ENCODE measurements around the gene FUCA1.
"Not testable (repeated sequence)": the region's sequence is repeated elsewhere in the genome, so short reads cannot be mapped to it uniquely, and the experiment has no call there.

Gene FUCA1

GRCh38 chr1:23807453-23807852 is 60.6 kb downstream of the FUCA1 start:
- peaks cover 14% of the 10 kb centered on the region for H3K36me3 Mint-ChIP-seq (ENCODE audit: low read depth)
- H3K9me3 Mint-ChIP-seq, result no peaks in the 10 kb centered on the region
- H3K4me1 Mint-ChIP-seq (ENCODE audit: low read depth), result peaks cover 9% of the 10 kb centered on the region
- no peak overlapping the region for H3K27ac Mint-ChIP-seq
- H3K4me3 Mint-ChIP-seq, result no peak overlapping the region
- H3K27me3 Mint-ChIP-seq (ENCODE audit: low read depth), result no peaks in the 10 kb centered on the region

DNA sequence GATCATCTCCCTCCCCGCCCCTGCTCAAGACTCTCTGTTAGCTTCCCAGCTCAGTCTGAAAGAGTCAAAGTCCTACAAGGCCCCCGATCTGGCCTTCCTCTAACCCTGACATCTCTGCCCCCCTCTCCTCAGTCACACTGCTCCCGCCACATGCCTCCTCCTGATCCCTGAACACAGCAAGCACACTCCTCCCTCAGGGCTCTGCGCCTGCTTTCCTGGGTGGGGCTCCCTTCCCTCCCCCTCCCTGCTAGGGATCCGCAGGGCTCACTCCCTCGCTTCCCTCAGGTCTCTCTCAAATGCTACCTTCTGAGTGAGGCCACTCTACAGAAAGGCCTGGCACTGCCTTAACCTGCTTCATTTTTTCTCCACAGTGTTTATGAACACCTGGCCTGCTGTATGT is 61.8 kb downstream of the FUCA1 start:
- Mint-ChIP-seq H3K4me3 (no peak overlapping the region), H3K27me3 (ENCODE audit: low read depth) (no peaks in the 10 kb centered on the region), H3K4me1 (ENCODE audit: low read depth) (peaks cover 11% of the 10 kb centered on the region), H3K36me3 (ENCODE audit: low read depth) (peaks cover 14% of the 10 kb centered on the region), H3K9me3 (no peaks in the 10 kb centered on the region), H3K27ac (no peak overlapping the region)

- Mint-ChIP-seq H3K9me3 (no peaks in the 10 kb centered on the region), H3K27ac (no peak overlapping the region), H3K4me1 (ENCODE audit: low read depth) (peaks cover 8% of the 10 kb centered on the region), H3K4me3 (no peak overlapping the region), H3K27me3 (ENCODE audit: low read depth) (no peaks in the 10 kb centered on the region), H3K36me3 (ENCODE audit: low read depth) (peaks cover 11% of the 10 kb centered on the region)
Observed at GRCh38 chr1:23805025-23805424, 63.1 kb downstream of the FUCA1 start.

DNA sequence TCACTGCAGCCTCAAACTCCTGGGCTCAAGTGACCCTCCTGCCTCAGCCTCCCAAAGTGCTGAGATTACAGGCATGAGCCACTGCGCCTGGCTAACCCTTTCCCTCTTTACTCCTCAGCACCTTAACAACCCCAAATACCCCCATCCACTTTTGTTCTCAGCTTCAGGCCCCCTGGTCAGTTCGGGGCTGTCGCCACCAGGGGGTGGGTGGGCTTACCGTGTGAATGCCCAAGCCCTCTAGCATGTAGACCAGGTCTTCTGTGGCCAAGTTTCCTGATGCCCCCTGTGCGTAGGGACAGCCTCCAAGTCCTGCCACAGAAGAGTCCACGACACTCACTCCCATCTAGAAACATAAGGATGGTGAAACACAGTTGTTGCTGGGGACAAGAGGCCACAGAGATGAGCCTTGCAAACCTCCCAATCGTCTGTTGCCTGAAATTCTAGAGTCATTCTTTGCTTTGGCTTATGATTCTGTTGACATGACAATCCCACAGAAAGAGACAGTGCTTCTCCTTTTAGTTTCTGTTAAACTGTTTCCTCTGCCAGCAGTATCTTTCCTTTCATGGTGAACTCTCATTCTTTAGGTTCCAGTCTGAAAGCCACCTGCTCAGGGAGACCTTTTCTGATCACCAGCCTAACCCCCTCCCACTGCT is 63.8 kb downstream of the FUCA1 start:
- Mint-ChIP-seq H3K4me3 (no peak overlapping the region), H3K27ac (no peak overlapping the region), H3K9me3 (no peaks in the 10 kb centered on the region), H3K4me1 (ENCODE audit: low read depth) (peaks cover 10% of the 10 kb centered on the region), H3K27me3 (ENCODE audit: low read depth) (no peaks in the 10 kb centered on the region), H3K36me3 (ENCODE audit: low read depth) (peaks cover 11% of the 10 kb centered on the region)

- no peaks in the 10 kb centered on the region for H3K9me3 Mint-ChIP-seq
- no peaks in the 10 kb centered on the region for H3K27me3 Mint-ChIP-seq (ENCODE audit: low read depth)
- no peak overlapping the region for H3K27ac Mint-ChIP-seq
- H3K4me1 Mint-ChIP-seq (ENCODE audit: low read depth), result peaks cover 14% of the 10 kb centered on the region
- peaks cover 12% of the 10 kb centered on the region for H3K36me3 Mint-ChIP-seq (ENCODE audit: low read depth)
- no peak overlapping the region for H3K4me3 Mint-ChIP-seq
Observed at GRCh38 chr1:23803674-23804073, 64.4 kb downstream of the FUCA1 start.

GRCh38 chr1:23802809-23803342 is 65.2 kb downstream of the FUCA1 start:
- peak overlapping the region; percentile 41 for H3K27ac Mint-ChIP-seq
- peaks cover 14% of the 10 kb centered on the region for H3K4me1 Mint-ChIP-seq (ENCODE audit: low read depth)
- not testable (repeated sequence) for H3K9me3 Mint-ChIP-seq; H3K27me3 Mint-ChIP-seq (ENCODE audit: low read depth)
- H3K36me3 Mint-ChIP-seq (ENCODE audit: low read depth), result peaks cover 14% of the 10 kb centered on the region
- peak overlapping the region; percentile 25 for H3K4me3 Mint-ChIP-seq

GRCh38 chr1:23801876-23802275 is 66.2 kb downstream of the FUCA1 start:
- Mint-ChIP-seq H3K27ac (peak overlapping the region; percentile 68), H3K36me3 (ENCODE audit: low read depth) (peaks cover 15% of the 10 kb centered on the region), H3K4me1 (ENCODE audit: low read depth) (peaks cover 14% of the 10 kb centered on the region), H3K4me3 (peak overlapping the region; percentile 13), H3K9me3 (no peaks in the 10 kb centered on the region), H3K27me3 (ENCODE audit: low read depth) (no peaks in the 10 kb centered on the region)

DNA sequence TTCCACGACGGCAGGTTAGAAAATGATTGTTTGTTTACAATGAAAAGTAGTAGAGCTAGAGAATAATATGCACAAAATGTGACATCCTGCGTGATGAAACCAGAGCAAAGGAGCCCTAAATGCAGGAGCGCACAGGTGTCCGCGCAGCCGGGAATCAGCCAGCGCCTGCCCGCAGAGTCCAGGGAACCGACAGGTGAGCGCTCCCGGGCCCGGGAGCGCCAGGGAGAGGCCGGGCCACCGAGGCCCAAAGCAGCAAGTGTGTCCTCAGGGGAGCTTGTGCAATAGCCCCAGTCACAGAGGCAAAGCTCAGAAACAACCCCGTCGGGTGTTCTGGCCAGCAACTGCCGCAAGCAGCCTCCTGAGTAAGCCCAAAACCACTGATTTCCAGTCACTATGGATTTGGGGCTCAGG is 66.7 kb downstream of the FUCA1 start:
- Mint-ChIP-seq H3K4me3 (peak overlapping the region; percentile 94), H3K27me3 (ENCODE audit: low read depth) (no peaks in the 10 kb centered on the region), H3K9me3 (no peaks in the 10 kb centered on the region), H3K36me3 (ENCODE audit: low read depth) (peaks cover 19% of the 10 kb centered on the region), H3K4me1 (ENCODE audit: low read depth) (peaks cover 14% of the 10 kb centered on the region), H3K27ac (peak overlapping the region; percentile 86)

- Mint-ChIP-seq H3K4me3 (peak within 1 kb of the TSS; percentile 94), H3K36me3 (ENCODE audit: low read depth) (peaks cover 19% of the 10 kb centered on the region), H3K27ac (peak within 1 kb of the TSS; percentile 93), H3K27me3 (ENCODE audit: low read depth) (no peaks in the 10 kb centered on the region), H3K9me3 (no peaks in the 10 kb centered on the region), H3K4me1 (ENCODE audit: low read depth) (peaks cover 14% of the 10 kb centered on the region)
Observed at GRCh38 chr1:23800400-23801337, 67.4 kb downstream of the FUCA1 start, which contains the start of gene GALE. Gene GALE (minus strand): TSS chr1:23800754. CDS start chr1:23799007, 1,747 bp downstream.

DNA sequence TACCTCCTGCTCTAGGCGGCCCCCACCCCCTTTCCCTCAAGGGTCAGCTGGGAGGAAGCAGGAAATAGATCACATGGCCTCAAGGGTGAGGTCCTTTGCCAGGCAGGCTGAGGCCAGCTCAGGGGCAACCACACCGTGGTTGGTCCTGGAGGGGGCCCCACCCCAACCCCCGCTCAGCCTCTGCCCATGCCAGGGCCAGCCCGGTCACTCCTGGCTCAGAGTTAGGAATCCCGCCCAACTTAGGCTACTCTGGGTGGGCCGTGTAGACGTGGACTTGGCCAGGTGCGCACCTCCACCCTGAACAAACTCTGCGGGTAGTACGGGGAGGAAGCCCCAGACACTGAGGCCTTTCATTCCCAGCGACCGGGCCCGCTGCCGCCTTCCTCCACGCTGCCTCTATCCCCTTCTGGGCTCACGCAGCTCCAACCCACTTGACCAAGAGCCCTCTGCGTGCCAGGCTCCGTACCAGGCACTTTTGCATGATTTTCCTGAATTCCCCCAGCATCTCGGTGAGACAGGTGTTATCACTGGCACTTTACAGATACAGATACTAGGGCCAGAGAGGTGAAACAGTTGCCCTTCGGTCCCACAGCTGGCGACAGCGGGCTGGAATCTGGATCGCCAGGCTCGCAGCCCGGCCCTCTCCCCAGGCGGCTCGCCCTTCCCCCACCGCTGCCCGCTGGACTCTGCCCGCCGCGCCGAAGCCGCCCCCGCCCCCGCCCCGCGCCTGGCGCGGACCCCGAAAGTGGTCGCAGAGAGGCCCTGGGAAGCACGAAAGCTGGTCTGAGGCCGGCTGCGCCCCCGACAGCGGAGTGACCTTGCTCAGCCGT is 68.3 kb downstream of the FUCA1 start:
- H3K4me1 Mint-ChIP-seq (ENCODE audit: low read depth), result peaks cover 16% of the 10 kb centered on the region
- H3K9me3 Mint-ChIP-seq, result no peaks in the 10 kb centered on the region
- peak overlapping the region; percentile 93 for H3K27ac Mint-ChIP-seq
- no peaks in the 10 kb centered on the region for H3K27me3 Mint-ChIP-seq (ENCODE audit: low read depth)
- H3K4me3 Mint-ChIP-seq, result peak overlapping the region; percentile 94
- H3K36me3 Mint-ChIP-seq (ENCODE audit: low read depth), result peaks cover 19% of the 10 kb centered on the region

DNA sequence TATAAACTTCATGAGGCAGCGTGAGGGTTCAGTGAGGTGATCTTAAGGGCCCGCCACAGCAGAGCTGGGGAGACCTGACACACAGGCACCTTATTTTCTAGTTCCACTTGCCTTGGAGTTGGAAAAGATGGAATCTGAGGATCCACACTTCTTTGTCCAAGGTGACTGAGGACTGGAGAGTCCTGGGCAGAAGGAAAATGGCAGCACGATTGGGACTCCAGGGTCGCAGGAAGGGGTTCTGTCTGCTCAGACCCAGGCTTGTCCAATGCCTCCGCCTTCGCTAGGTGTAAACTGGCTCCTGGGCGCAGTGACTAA is 68.9 kb downstream of the FUCA1 start:
- Mint-ChIP-seq H3K9me3 (no peaks in the 10 kb centered on the region), H3K27me3 (ENCODE audit: low read depth) (no peaks in the 10 kb centered on the region), H3K4me1 (ENCODE audit: low read depth) (peaks cover 16% of the 10 kb centered on the region), H3K27ac (peak overlapping the region; percentile 41), H3K36me3 (ENCODE audit: low read depth) (peaks cover 14% of the 10 kb centered on the region), H3K4me3 (peak overlapping the region; percentile 94)

DNA sequence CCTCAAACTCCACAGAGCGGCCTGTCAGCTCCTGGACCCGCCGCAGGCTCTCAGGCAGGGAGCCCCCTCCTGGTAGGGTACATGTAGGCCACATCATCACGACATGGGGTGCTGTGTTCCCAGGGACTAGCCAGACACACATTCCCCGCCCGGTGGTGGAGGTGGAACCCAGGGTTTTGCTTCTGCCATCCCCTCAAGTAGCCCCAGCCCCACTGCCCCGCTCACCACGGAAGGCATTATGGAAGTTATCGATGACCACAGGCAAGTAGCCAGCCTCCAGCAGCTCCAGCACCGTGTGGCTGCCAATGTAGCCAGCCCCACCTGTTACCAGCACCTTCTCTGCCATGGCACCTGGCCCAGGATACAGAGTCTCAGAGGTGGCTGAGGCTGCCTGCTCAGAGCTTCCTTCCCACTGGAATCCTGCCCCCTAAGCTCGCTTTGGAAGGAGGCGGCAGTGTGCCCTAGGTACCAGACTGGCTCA is 69.4 kb downstream of the FUCA1 start:
- Mint-ChIP-seq H3K9me3 (no peaks in the 10 kb centered on the region), H3K4me3 (no peak overlapping the region), H3K27ac (no peak overlapping the region), H3K27me3 (ENCODE audit: low read depth) (no peaks in the 10 kb centered on the region), H3K36me3 (ENCODE audit: low read depth) (peaks cover 13% of the 10 kb centered on the region), H3K4me1 (ENCODE audit: low read depth) (peaks cover 16% of the 10 kb centered on the region)

DNA sequence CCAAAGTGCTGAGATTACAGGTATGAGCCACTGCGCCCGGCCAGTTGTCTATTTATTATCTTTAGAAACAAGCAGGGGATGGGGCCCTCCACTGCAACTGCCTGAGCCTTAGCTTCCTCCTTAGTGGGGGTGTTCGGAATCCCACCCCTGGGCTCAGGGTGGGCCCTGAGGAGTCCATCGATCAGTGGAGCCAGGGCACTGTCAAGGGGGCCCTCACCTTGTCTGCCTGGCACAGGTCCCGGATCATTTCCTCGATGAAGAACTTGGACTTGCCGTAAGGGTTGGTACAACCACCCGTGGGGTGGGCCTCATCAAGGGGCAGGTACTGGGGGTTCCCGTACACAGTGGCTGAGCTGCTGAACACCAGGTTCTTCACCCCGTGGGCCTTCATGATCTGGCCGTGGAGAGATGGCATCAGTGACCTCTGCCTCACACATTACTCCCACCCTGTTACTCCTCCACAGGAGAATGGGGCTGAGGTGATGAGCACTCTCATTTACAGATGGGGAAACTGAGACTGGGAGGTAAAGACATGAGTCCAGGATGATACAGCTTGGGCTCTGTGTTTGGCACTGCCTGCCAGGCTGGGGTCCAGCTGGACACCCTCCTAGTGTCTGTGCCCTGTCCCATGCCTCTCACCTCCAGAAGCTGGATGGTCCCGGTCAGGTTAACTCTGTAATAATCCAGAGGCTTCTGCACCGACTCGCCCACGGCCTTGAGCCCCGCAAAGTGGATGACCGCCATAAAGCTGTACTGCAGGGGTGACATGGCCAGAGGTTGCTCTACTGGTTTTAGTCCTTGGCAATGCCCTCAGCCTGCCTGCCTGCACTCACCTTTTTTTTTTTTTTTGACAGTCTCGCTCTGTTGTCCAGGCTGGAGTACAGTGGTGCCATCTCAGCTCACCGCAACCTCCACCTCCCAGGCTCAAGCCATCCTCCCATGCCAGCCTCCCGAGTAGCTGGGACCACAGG is 70.3 kb downstream of the FUCA1 start:
- no peak overlapping the region for H3K27ac Mint-ChIP-seq

More for the DNA sequence above, 70.3 kb downstream of the FUCA1 start:
- Mint-ChIP-seq H3K36me3 (ENCODE audit: low read depth) (peaks cover 15% of the 10 kb centered on the region), H3K4me3 (no peak overlapping the region), H3K27me3 (ENCODE audit: low read depth) (no peaks in the 10 kb centered on the region), H3K4me1 (ENCODE audit: low read depth) (peaks cover 16% of the 10 kb centered on the region), H3K9me3 (no peaks in the 10 kb centered on the region)
